Smooth muscle cell (in vitro differentiated cells): ENCODE measurements around the gene GADD45B. TPM values are rescaled to one million over a fixed set of nuclear protein-coding genes. Genes with fewer than 3 reads are reported as not detected.

Experiments
- DNase-seq: peaks from one replicate; lab custom pipeline; 2025; ENCODE audit not compliant: unreplicated experiment; lab: John Stamatoyannopoulos, UW
- H2AFZ ChIP-seq: fragments of 200-600 bp; sonication (generic); 2 replicates; pipeline ENCODE4 v1.6.0; 2016; ENCODE audit warnings: antibody characterized with exemption, low read depth, mild to moderate bottlenecking
- H3F3A ChIP-seq: fragments of 200-600 bp; sonication (generic); 2 replicates; pipeline ENCODE4 v1.6.0; 2017; ENCODE audit warnings: antibody characterized with exemption, low read depth
- H3K27ac ChIP-seq: fragments of 200-600 bp; sonication (generic); 2 replicates; pipeline ENCODE4 v1.5.1; 2016; ENCODE audit warnings: low read depth, mild to moderate bottlenecking
- H3K27me3 ChIP-seq: fragments of 200-600 bp; sonication (generic); 2 replicates; pipeline ENCODE4 v1.6.1; 2016; ENCODE audit warnings: low read depth, mild to moderate bottlenecking
- H3K36me3 ChIP-seq: fragments of 200-600 bp; sonication (generic); 2 replicates; pipeline ENCODE4 v1.5.1; 2016; ENCODE audit warnings: low read depth
- H3K4me1 ChIP-seq: fragments of 200-600 bp; sonication (generic); 2 replicates; pipeline ENCODE4 v1.5.1; 2016; ENCODE audit warnings: low read depth
- H3K4me2 ChIP-seq: fragments of 200-600 bp; sonication (generic); 2 replicates; pipeline ENCODE4 v1.6.0; 2016; ENCODE audit warnings: mild to moderate bottlenecking
- H3K4me3 ChIP-seq: fragments of 200-600 bp; sonication (generic); 2 replicates; pipeline ENCODE4 v1.5.1; 2016; ENCODE audit warnings: mild to moderate bottlenecking
- H3K79me2 ChIP-seq: fragments of 200-600 bp; sonication (generic); 2 replicates; pipeline ENCODE4 v1.6.0; 2016; ENCODE audit warnings: low read depth, mild to moderate bottlenecking
- H3K9ac ChIP-seq: fragments of 200-600 bp; sonication (generic); 2 replicates; pipeline ENCODE4 v1.6.0; 2016; ENCODE audit warnings: low read depth
- H3K9me3 ChIP-seq: fragments of 200-600 bp; sonication (generic); replicated peaks from 2 replicates; pipeline ENCODE4 v1.5.1; 2016; ENCODE audit warnings: low read depth
- H4K20me1 ChIP-seq: fragments of 200-600 bp; sonication (generic); 2 replicates; pipeline ENCODE4 v1.6.0; 2016; ENCODE audit warnings: low read depth
- WGBS: methylation state at CpG from one replicate; pipeline ENCODE4 v1.1.7; 2016; ENCODE audit warnings: low lambda C conversion rate; 5-methylcytosine and 5-hydroxymethylcytosine counted together
- polyA plus RNA-seq: library from polyadenylated mRNA; unstranded; fragments of >200 nt; fragmentation: Nextera tagmentation; extraction: Ambion mirVana; gene quantifications from 2 replicates; pipeline ENCODE4 v1.2.1, GENCODE V29; 2016
- total RNA-seq: library from RNA; depleted of rRNA; stranded (reverse); fragments of >200 nt; gene quantifications from 2 replicates; pipeline ENCODE4 v1.2.3, GENCODE V29; 2014
- TF ChIP-seq, protein P1 (sequence below): fragments of 200-600 bp; sonication (generic); IDR thresholded peaks from 2 replicates; pipeline ENCODE4 v1.5.1; 2017; ENCODE audit warnings: borderline replicate concordance, mild to moderate bottlenecking, antibody characterized with exemption; ENCODE audit not compliant: insufficient read depth, poor library complexity, severe bottlenecking

Gene GADD45B
- total and polyA plus RNA-seq, 2 experiments from 2014 or later, result 252 to 533 TPM

DNA sequence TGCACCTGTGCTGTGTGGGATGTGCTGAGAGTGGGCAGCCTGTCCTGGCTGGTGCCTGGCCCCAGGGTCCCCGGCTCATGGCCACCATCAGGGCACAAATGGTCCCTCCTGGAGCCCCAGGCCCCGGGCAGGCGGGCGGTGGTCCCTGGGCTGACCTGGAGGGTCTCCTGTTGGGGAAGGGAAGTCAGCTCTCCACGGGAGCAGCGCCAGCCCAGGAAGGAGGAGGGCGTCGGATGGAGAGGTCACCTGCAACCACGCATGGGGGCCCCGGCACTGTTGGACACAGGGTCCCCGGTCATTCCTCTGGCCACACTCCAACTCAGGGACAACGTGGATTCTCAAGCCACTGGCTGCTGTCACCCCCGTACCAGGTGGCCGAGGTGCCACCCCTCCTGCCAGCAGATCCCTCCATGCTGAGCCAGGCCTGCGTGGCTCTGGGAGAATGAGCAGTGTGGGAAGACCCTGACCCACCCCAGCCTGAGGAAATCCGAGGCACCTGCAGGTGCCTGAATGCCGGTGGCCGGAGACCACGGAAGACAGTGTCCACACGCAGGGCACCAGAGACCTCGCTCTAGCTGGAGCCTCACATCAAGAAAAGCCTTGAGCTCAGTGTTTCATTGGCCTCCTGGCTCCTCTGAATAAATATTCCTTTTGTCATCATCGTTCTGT lies 32.7 kb upstream of the GADD45B start:
- H3K27me3 ChIP-seq, result no peaks in the 10 kb centered on the region

DNA sequence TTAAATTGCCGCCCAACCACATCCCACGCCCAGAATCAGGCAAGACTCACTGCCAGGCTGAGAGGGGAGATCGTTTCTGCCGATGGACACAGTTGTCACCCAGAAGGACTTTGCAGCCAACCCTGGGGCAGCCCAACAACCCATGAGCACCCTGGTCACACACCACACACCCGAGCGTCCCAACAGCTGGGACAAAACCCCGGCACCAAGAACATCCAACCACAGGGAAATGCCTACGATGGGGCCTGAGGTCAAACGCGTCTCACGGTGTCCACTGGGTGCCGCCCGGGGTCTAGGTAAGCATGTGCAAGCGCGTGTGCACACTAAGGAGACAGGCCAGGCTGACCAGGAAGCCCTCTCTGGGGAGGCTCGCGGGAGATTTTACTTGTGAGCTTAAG lies 32.1 kb upstream of the GADD45B start:
- 96% methylated on average over 17 of the region's 17 CpGs for WGBS
- H3K9me3 ChIP-seq, result no peaks in the 10 kb centered on the region
- H4K20me1 ChIP-seq, result peaks cover 70% of the 10 kb centered on the region
- peaks cover 50% of the 10 kb centered on the region for H3K79me2 ChIP-seq
- H3K4me1 ChIP-seq, result no peaks in the 10 kb centered on the region
- no peaks in the 10 kb centered on the region for H3K27me3 ChIP-seq
- H3K4me3 ChIP-seq, result no peak overlapping the region
- H3K36me3 ChIP-seq, result no peaks in the 10 kb centered on the region
- no peak for DNase-seq
- TF ChIP-seq, protein P1, sequence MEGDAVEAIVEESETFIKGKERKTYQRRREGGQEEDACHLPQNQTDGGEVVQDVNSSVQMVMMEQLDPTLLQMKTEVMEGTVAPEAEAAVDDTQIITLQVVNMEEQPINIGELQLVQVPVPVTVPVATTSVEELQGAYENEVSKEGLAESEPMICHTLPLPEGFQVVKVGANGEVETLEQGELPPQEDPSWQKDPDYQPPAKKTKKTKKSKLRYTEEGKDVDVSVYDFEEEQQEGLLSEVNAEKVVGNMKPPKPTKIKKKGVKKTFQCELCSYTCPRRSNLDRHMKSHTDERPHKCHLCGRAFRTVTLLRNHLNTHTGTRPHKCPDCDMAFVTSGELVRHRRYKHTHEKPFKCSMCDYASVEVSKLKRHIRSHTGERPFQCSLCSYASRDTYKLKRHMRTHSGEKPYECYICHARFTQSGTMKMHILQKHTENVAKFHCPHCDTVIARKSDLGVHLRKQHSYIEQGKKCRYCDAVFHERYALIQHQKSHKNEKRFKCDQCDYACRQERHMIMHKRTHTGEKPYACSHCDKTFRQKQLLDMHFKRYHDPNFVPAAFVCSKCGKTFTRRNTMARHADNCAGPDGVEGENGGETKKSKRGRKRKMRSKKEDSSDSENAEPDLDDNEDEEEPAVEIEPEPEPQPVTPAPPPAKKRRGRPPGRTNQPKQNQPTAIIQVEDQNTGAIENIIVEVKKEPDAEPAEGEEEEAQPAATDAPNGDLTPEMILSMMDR, result no peak
- H3F3A ChIP-seq, result no peaks in the 10 kb centered on the region
- H3K9ac ChIP-seq, result no peak overlapping the region
- H3K27ac ChIP-seq, result no peak overlapping the region
- H3K4me2 ChIP-seq, result no peak overlapping the region
- H2AFZ ChIP-seq, result no peak overlapping the region

More for the DNA sequence above, 32.7 kb upstream of the GADD45B start:
- peaks cover 67% of the 10 kb centered on the region for H4K20me1 ChIP-seq
- H3K9ac ChIP-seq, result no peak overlapping the region
- DNase-seq, result no peak
- no peak overlapping the region for H3K27ac ChIP-seq
- no peaks in the 10 kb centered on the region for H3F3A ChIP-seq
- peaks cover 45% of the 10 kb centered on the region for H3K79me2 ChIP-seq
- H3K4me1 ChIP-seq, result no peaks in the 10 kb centered on the region
- no peaks in the 10 kb centered on the region for H3K36me3 ChIP-seq
- WGBS, result over 99% methylated on average over 22 of the region's 22 CpGs
- H2AFZ ChIP-seq, result no peak overlapping the region
- TF ChIP-seq, protein P1, result no peak
- H3K4me2 ChIP-seq, result no peak overlapping the region
- H3K9me3 ChIP-seq, result no peaks in the 10 kb centered on the region
- no peak overlapping the region for H3K4me3 ChIP-seq

DNA sequence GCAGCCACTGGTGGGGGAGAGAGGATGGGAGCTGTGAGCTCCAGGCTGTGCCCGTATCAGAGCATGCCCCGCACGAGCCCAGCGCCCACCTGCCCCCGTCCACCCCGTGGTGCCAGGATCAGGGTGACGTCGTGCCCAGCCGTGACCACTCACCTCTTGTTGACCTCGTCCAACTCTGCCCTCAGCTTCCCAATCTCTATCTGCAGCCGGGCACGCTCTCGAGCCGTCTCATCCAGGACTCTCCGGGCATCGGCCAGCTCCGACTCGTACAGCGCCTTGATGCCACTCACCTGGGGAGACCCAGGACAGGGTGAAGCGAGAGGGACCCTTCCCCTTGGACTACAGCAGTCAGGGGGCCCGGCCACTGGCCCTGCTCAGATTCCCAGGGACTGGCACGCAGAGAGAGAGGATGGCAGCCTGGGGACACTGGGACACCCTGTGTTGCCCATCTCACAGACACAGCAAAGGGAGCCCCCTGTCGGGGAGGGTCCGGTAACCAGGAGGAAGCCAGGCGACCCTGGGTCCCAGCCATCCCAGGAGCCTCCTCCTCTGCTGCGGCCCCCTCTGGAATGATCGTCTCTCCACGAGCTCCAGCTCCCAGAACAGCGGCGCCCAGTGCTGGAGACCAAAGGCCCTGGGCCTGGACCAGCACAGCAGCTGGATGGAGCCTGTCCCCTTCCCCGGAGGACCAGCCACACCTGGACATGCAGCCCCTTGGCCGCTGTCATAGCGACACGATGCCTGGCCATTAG lies 31.5 kb upstream of the GADD45B start:
- Histone ChIP-seq H3K9me3 (no peaks in the 10 kb centered on the region), H3K4me3 (no peak overlapping the region), H4K20me1 (peaks cover 75% of the 10 kb centered on the region), H3K27ac (no peak overlapping the region), H3K36me3 (no peaks in the 10 kb centered on the region), H3K27me3 (no peaks in the 10 kb centered on the region), H3F3A (no peaks in the 10 kb centered on the region), H3K4me1 (no peaks in the 10 kb centered on the region), H3K4me2 (no peak overlapping the region), H2AFZ (no peak overlapping the region), H3K79me2 (peaks cover 56% of the 10 kb centered on the region), H3K9ac (no peak overlapping the region)
- TF ChIP-seq, protein P1, result no peak
- 94% methylated on average over 33 of the region's 34 CpGs for WGBS
- no peak for DNase-seq

DNA sequence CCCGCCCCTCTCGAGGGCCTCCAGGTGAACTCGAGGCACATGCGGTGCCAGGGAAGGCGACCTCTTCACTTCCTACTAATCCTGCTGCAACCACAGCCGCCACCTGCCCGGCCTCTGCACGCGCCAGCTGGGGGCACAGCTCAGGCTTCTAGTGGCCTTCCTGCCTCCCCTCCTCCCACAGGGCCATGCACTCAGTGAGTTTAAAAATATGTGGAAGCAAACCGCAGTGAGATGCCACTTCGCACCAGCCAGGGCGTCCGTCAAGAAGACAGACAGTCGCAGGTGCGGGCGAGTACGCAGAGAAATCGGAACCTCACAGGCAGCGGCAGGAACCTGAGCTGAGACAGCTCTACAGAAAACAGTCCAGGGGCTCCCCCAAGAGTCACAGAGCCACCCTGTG lies 29.5 kb upstream of the GADD45B start:
- WGBS, result 97% methylated on average over 19 of the region's 19 CpGs
- no peaks in the 10 kb centered on the region for H3F3A ChIP-seq
- H3K36me3 ChIP-seq, result no peaks in the 10 kb centered on the region
- H3K9me3 ChIP-seq, result no peaks in the 10 kb centered on the region
- no peak overlapping the region for H3K27ac ChIP-seq
- H3K4me3 ChIP-seq, result no peak overlapping the region
- TF ChIP-seq, protein P1, result no peak
- H4K20me1 ChIP-seq, result peaks cover 70% of the 10 kb centered on the region
- H3K79me2 ChIP-seq, result peaks cover 68% of the 10 kb centered on the region
- H3K27me3 ChIP-seq, result no peaks in the 10 kb centered on the region
- DNase-seq, result no peak
- no peak overlapping the region for H3K4me2 ChIP-seq
- H3K9ac ChIP-seq, result no peak overlapping the region
- H3K4me1 ChIP-seq, result no peaks in the 10 kb centered on the region
- no peak overlapping the region for H2AFZ ChIP-seq
